Measurements from ENCODE around the gene WDR54. TPM values are rescaled to one million over a fixed set of nuclear protein-coding genes. Genes with fewer than 3 reads are reported as not detected.
"Not testable (repeated sequence)": the region's sequence is repeated elsewhere in the genome, so short reads cannot be mapped to it uniquely, and the experiment has no call there.

WDR54 gene
- total and polyA plus RNA-seq, 3 donors from 2014 or later = 27.5 to 90.6 (median 31.7) TPM

DNA sequence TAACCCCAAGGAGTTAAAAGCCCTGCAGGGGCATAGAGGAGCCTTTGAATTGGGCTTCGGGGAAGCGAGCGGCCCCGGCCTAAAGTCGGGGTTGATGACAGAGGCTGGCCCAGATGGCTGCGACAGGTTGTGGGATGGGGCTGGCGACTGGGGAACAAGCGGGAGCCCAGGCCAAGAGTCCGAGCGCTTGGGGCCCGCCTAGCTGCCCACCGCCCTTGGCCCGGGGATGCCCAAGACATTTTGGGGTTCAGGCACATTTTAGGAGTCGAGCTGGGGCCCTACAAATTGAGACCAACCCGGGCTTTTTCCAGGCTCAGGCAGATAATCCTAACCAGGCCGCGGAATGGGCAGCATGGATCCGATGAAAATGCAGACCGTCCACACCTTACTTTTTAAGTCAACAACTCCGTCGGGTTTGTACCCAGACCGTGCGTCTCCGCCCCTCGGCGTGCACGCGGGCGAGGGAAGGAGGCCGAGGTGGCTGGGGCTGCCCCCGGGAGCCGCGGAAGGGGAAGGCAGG, 19.7 kb downstream of the WDR54 start:
- no peaks in the 10 kb centered on the region for H3K9me3 ChIP-seq
- peak overlapping the region; percentile 84 to 86 for H3K27ac ChIP-seq
- DNase-seq = peak; percentile 37
- intact Hi-C loops (cut with DNase I; ENCODE audit: low total_unique reads) = no loop called here
- peak overlapping the region; percentile 39 to 66 for H3K4me3 ChIP-seq
- 16 to 20% methylated on average over 18 to 33 of the region's 33 CpGs for WGBS, 2 donors
- no peaks in the 10 kb centered on the region for H3K27me3 ChIP-seq
- H3K4me1 ChIP-seq = peaks cover 30% of the 10 kb centered on the region
- TF ChIP-seq, protein P1, sequence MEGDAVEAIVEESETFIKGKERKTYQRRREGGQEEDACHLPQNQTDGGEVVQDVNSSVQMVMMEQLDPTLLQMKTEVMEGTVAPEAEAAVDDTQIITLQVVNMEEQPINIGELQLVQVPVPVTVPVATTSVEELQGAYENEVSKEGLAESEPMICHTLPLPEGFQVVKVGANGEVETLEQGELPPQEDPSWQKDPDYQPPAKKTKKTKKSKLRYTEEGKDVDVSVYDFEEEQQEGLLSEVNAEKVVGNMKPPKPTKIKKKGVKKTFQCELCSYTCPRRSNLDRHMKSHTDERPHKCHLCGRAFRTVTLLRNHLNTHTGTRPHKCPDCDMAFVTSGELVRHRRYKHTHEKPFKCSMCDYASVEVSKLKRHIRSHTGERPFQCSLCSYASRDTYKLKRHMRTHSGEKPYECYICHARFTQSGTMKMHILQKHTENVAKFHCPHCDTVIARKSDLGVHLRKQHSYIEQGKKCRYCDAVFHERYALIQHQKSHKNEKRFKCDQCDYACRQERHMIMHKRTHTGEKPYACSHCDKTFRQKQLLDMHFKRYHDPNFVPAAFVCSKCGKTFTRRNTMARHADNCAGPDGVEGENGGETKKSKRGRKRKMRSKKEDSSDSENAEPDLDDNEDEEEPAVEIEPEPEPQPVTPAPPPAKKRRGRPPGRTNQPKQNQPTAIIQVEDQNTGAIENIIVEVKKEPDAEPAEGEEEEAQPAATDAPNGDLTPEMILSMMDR (IDR thresholded peaks at IDR 0.05) = no peak
- no peak for TF ChIP-seq POLR2A (IDR thresholded peaks at IDR 0.05)
- no peaks in the 10 kb centered on the region for H3K36me3 ChIP-seq (ENCODE audit: low read depth, missing control alignments)

DNA sequence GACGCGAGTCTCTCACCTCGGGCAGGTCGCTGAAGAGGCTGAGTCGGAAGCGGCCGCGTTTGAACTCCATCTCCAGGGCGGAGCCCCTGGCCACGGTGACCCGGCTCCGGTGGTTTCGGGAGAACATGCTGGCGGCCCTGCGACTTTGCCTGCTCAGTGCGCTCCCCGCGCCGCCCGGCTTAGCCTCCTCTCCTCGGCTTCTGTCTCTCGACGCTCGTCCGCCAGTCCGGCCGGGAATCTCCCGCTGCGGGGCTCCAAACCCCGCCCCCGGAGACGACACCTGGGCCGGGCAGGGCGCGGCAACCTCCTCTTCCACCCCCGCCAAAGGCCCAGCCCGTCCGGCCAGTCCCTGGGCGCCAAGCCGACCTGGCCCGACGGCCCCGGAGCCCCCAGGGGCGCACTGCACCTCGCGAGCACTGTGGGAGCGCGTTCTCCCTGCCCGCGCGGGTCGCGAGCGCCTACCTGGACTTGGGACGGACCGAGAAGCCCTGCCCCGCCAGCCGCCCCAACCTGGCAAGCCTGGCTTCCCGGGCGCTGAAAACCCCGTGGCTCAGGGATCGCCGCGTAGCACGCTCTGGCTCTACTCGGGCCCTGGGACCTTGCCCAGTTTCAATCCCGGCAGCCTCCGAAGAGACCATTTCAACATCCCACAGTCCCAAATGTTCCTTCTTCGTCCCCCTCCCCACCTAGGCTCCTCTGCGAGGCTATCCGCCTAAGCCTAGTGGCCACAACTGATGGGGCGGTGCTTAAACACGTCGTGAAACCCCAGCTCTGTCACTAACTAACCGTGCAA, 20.4 kb downstream of the WDR54 start, which contains the start of gene RTKN:
RTKN (minus strand) TSS at position 248 of the 793 bp plus-strand sequence; CDS start at position 127, 121 bp downstream.
- DNase-seq = peak; percentile 46
- Histone ChIP-seq H3K4me1 (peaks cover 30% of the 10 kb centered on the region), H3K27ac (peak within 1 kb of the TSS; percentile 84 to 86), H3K9me3 (no peaks in the 10 kb centered on the region), H3K4me3 (peak within 1 kb of the TSS; percentile 39 to 66), H3K27me3 (no peaks in the 10 kb centered on the region), H3K36me3 (ENCODE audit: low read depth, missing control alignments) (no peaks in the 10 kb centered on the region)
- 8 to 14% methylated on average over 19 to 45 of the region's 75 CpGs for WGBS, 2 donors
- intact Hi-C loops (cut with DNase I; ENCODE audit: low total_unique reads) = no loop called here
- TF ChIP-seq, protein P1 (IDR thresholded peaks at IDR 0.05) = no peak
- no peak for TF ChIP-seq POLR2A (IDR thresholded peaks at IDR 0.05)

DNA sequence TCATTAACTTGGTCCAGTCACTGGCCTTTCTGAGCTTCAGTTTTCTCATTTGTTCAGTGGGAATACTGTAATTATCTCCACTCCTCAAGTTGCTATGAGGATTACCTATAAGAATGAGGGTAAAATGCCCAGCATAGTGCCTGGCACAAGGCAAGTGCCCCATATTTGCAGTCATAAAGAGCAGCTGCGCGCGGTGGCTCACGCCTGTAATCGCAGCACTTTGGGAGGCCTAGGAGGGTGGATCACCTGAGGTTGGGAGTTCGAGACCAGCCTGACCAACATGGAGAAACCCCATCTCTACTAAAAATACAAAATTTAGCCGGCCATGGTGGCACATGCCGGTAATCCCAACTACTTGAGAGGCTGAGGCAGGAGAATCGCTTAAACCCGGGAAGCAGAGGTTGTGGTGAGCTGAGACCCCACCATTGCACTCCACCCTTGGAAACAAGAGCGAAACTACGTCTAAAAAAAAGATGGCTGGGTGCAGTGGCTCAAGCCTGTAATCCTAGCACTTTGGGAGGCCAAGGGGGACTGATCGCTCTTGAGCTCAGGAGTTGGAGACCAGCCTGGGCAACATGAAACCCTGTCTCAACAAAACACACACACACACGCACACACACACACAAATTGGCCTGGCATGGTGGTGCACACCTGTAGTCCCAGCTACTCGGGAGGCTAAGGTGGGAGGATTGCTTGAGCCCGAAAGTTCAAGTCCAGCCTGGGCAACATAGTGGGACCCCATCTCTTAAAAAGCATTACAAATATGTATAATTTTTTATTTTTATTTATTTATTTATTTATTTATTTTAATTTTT, 21.2 kb downstream of the WDR54 start:
- Histone ChIP-seq H3K4me1 (peaks cover 30% of the 10 kb centered on the region), H3K4me3 (peak overlapping the region; percentile 39 to 66)
- H3K36me3 ChIP-seq (ENCODE audit: low read depth, missing control alignments); H3K27me3 ChIP-seq; H3K9me3 ChIP-seq; intact Hi-C loops (cut with DNase I; ENCODE audit: low total_unique reads); DNase-seq; H3K27ac ChIP-seq: not testable (repeated sequence)
- WGBS, 2 donors = 72 to 76% methylated on average over 16 of the region's 16 CpGs

GRCh38 chr2:74444498-74445318, 23.2 kb downstream of the WDR54 start:
- Histone ChIP-seq H3K4me1 (peaks cover 23% of the 10 kb centered on the region), H3K27ac (no peak overlapping the region), H3K36me3 (ENCODE audit: low read depth, missing control alignments) (no peaks in the 10 kb centered on the region), H3K4me3 (no peak overlapping the region), H3K27me3 (no peaks in the 10 kb centered on the region), H3K9me3 (no peaks in the 10 kb centered on the region)
- 42 to 45% methylated on average over 5 of the region's 5 CpGs for WGBS, 2 donors
- DNase-seq = no peak
- TF ChIP-seq, protein P1 (IDR thresholded peaks at IDR 0.05) = no peak
- no peak for TF ChIP-seq POLR2A (IDR thresholded peaks at IDR 0.05)
- intact Hi-C loops (cut with DNase I; ENCODE audit: low total_unique reads) = no loop called here
